GM19023 (cell line): ENCODE results near the gene SMYD3.

Experiments used
- ATAC-seq: cut with Tn5 transposase; IDR thresholded peaks from one replicate; pipeline ENCODE4 v1.9.1; 2021; ENCODE audit warnings: mild to moderate bottlenecking, moderate library complexity; ENCODE audit not compliant: unreplicated experiment

The SMYD3 gene

DNA sequence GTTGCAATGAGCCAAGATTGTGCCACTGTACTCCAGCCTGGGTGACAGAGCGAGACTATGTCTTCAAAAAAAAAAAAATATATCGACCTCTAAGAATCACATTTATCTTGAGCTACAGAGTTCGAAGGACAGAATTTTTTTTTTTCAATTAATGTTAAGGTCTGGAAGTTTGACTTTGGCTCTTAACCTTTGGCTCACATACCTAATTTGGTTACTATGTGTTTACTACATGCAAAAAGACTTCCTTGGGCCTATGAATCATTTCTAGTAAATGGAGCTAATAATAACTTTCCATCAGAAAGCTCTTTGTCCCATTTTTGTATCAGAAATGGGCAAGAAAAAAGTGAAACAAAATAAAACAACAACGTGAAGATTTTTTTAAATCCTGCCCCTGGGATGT, 351.2 kb downstream of the SMYD3 start:
- ATAC-seq = no peak

DNA sequence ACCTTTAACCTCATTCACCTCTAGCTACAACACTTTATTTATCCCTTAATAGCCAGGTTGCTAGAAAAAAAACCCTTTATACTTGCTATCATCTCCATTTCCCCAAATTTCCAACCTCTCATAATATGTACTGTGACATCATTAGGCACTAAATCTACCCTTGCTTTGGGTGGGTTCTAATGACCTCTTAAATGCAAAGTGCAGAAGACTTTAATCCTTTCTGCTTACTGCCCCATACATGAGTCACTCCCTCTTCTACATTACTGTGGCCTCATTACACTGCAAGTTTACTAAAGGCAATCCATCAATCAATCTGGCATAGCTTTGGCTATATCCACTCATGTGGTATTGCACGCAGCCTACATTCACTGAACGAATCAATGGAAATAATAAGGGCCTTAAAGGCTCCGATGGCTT, 353.3 kb downstream of the SMYD3 start:
- no peak for ATAC-seq

DNA sequence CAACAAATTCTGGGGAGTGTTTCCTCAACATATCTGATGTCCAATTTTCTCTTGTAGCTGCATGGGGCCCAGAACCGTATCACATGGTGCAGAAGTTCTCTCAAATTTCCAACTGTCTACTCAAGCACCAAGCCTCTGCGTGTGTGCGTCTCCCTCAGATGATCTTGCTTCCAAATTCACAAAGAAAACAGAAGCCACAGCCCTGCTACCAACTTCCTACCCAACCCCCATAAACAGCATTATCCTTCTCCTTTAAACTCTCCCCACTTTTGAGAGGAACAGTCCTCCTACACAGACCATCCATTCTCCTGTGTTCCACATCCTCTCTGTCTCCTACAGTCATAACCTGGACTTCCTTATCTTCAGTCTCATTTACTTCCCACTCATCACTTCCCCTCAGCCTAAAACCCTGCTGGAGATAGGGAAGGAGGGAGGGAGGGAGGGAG, 354.1 kb downstream of the SMYD3 start:
- no peak for ATAC-seq

DNA sequence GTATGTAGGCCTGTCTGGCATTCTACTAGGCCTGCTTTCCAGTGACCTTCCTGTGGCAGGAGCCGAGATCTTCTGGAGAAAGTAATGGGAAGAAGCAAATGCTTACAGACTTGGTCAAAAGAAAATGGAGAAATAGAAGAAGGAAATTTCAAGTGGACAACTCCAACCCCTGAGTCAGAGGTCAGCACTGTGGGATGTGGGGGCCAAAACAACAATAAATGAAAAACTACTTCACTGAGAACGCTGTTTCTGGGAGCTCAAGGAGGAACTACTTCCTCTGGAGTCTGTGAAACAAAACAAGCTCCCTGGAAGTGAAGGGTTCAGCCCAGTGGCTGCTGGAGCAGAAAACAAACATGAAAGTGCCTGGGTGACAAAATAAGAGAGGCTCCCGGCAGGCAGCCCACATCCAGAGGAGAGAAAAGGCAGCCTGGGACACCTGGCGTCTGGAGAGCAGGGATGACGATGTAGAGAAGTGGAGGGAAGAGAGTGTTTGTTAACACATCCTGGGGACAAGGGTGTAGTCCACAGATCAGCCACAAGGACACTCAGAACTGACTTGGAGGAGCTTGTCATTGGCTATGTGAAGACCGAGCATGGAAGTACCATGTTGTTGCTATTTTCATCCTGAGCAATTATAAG, 355.2 kb downstream of the SMYD3 start:
- no peak for ATAC-seq

DNA sequence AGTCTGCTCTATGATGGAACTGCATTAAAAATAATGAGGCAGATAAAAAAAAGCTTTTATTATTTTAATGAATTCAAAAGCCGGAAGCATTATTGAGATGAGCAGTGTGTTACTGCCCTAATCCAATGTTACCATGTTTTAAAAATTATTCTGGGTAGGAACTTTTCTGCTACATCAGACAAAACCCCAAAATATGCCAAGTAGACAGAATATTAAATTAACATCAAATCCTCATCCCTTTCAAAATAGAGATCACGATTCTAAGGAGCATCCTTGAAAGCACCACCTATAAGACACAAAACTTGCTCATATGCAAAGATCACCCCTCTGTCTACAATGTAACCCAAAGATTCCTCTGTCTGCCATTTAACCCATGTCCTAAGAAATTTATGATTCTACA, 357.5 kb downstream of the SMYD3 start:
- no peak for ATAC-seq

DNA sequence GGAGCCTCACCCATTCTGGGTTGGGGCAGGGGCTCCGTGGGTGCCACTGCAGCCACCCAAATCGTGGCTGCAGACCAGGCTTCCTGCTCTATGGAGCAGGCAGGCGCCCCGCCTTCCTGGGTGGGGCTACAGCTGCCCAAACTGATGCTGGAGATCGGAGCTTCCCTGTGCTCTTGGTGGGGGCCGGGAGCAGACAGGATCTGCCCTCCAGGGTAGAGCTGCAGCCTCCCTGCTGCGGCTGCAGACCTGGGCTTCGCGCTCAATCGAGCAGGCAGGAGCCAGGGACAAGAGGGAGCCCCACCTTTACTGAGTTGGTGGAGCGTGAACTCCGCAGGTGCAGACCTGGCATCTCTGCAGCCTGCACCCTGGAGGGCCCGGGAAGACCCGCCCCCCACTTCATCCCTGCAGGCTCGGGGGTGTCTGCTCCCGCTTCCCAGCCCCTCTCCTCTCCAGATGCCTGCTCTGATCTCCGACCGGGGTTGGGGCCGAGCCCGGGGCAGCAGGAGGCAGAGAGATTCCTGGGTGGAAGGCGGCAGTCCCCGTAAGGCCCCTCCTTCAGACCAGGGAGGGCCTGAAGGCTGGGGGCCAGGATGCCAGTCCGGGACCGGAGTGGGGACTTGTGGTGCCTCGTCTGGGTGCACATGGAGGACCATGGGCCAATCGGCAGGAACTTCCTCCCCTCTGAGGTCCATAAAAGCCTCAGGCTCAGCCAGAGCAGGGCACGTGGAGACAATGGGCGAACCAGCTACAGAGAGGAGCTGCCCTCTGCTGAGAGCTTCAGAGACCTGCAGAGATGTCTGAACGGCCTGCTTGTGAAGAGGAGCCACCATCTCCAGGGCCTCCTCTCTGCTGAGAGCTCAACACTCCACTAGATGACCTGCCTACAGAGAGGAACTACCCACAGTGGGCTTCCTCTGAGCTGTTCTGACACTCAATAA, 359.3 kb downstream of the SMYD3 start:
- ATAC-seq = no peak

DNA sequence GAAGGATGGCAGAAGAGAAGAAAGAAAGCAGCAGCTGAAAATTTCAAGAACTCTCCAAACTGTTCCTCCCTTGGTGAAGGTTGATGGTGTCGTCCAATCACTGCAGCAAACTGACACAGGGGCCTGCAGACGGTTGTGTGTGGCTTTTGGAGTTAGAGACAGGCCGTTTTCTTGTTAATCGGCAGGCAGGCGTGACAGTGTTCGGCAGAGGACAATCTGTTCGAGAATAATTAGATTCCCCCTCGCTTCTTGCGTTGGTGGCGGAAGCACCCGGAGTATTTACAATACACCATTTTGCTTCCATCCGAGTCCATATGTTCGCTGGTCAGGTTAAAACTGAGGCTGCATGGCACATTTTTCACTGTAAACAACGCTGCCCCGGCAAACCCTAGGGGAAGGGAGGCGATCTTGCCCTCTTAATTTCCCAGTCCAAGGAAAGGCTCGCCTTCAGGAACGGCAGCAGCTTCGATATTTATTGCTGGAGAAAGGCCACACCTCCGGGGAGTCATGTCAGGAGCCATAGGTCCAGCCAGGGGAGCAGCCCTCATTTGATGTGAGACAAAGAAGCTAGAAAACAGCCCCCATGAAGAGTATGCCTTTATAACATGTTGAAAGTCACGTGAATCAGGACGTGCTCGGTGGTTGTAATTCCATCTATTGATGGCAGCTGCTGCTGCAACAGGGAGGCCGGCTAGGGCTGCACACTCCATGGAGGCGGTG, 360.1 kb downstream of the SMYD3 start:
- no peak for ATAC-seq

DNA sequence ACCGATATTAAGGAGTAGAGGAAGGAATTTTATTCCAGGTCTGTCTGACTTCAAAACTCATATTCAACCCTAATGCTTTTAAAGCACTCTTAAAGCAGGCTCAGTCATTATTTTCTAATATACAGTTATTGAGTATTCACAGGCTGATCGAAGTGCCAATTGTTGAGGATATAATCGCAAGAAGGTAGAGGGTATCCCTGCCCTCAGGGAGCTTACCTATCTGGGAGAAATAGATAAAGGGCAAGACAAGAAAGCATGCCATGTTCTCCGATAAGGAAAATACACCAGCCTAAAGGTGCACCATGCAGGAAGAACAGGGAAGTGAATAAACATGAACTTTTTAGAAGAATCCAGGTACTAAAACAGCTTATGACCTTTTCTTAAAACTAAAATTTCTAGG, 361.2 kb downstream of the SMYD3 start:
- no peak for ATAC-seq

DNA sequence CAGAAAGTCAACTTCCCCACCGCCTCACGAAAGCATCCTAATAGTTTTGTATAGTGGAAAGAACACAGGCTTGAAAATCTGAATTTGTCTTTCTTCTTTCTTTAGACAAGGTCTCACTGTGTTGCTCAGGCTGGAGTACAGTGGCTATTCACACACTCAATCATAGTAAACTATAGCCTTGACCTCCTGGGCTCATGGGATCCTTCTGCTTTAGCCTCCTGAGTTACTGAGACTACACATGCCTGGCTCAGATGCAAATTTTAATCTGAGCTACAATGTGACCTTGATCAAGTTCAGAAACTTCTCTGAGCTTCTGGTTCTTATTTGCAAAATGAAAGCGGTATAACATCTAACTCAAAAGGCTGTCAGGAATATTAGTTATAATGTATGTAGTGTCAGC, 362.1 kb downstream of the SMYD3 start:
- ATAC-seq = no peak

DNA sequence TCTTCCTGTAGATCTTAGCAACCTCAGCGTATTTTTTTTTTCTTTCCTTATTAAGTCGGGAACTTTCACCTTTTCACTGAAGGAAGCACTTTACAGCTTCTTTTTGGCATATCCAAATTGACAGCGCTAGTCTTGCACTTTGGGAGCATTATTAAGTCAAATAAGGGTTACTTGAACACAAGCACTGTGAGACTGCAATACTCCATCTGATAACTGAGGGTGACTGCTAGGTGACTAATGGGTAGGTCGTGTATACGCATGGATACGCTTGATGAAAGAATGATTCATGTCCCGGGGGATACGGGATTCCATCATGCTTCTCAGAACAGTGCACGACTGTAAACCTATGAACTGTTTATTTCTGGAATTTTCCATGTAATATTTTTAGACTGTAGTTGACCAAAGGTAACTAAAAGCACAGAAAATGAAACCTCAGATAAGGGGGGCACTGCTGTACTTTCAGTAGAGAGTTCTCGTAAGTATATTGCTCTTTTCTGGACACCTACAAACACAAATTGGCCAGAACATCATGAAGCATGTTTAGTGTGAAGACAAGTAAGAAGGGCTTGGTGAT, 364.7 kb downstream of the SMYD3 start:
- ATAC-seq = no peak

DNA sequence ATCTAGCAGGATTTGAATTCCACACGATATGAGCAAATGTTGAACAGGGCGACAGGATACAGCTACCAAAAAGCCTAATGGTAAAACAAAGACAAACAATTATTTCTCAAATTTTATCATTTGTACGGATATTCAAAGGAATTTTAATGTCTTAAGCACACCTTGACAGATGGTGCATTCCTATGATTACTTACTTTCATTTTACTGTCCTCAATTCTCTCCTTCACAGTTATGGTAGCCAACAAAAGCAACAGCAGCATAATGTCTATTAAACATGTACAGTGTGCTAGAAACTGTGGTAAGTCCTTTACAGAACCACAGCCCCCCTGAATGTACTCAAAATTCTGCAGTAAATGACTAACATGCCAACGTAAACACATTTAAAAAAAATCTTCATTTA, 365.8 kb downstream of the SMYD3 start:
- no peak for ATAC-seq

DNA sequence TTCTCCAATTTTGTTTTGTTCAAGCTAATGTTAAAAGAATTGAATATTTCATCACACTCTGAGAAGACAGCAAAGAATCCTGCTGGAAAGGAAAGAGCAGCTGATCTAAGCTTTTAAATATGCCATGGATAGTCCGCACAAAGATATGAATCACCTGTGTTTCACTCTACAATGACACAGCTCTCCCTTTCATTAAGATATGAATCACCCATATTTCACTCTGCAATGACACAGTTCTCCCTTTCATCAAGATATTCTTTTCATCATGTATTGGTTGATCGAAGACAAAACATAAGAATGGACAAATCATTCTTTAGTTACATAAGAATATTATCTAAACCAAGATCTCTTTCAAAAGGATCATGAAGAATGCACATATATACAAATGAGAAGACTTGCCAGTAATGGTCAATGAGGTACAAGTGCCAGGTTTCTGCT, 367.3 kb downstream of the SMYD3 start:
- ATAC-seq = no peak

DNA sequence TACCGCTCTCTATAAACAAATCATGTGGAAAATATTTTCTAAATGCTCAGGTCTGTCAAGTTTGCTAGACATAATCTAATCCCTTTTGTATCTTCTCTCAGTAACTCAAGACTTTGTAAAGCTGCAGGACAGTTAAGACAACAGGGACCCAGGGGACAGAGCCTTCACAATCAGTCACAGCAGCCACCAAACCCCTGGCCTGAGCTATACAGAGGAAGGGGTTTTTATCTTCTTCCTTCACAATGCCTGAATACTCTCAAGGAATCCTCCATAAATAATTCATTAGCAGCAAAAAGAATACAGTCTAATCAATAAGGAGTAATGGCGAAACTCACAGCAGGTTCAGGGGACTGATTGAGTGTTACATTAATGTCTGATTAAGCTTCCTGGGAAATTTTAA, 368.3 kb downstream of the SMYD3 start:
- no peak for ATAC-seq

DNA sequence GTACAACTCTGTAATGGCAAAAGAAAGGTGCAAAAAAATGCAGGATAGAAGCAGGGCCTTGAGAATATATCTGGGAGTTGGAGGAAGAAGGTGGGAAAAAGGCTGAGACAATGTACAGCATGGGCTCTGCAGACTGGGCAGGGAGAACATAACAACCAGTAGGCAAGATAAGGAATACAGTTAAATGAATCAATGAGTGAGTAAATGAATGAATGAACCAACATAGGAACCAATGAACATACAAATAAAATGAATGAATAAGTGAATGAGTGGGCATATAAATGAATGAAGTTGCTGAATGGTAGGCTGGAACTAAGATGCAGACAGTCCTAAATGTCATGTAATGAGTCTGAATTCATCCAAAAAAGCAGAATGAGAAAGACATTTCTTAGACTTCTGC, 370.6 kb downstream of the SMYD3 start:
- ATAC-seq = no peak

DNA sequence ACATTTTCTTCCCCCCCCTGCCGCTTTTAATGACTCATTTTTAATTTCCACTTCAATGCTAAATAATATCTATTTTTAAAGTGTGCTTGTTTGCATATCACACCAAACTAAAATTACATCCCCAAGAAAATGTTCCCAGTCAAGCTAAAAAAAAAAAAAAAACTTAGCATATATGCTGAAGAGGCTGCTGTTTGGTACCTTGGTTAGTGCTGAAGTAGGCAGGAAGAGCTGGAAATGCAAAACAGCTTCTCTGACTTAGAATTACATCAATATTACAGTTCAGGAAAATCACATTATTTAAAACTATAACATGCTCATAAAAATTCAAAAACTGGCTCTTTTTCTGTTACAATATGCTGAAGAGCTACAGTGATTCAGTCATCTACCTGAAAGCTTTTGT, 372.3 kb downstream of the SMYD3 start:
- ATAC-seq = no peak

DNA sequence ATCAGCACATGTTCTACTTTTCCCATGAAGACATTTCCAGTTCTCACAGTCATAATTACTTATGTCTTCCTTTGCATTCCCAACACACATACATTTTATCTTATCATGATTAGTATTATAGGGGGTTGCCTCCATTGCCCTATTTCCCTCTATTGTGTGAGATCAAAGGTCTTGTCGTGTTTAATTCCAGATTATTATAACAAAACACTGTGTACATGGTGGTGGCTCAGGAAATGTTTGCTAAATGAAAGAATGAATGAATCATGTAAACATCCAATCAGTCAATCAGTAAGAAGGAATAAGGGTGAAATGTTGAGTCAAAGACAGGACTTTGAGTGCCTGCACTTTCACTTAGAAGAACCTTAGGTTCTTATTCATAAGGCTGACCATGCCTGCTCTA, 376.0 kb downstream of the SMYD3 start:
- ATAC-seq = no peak

DNA sequence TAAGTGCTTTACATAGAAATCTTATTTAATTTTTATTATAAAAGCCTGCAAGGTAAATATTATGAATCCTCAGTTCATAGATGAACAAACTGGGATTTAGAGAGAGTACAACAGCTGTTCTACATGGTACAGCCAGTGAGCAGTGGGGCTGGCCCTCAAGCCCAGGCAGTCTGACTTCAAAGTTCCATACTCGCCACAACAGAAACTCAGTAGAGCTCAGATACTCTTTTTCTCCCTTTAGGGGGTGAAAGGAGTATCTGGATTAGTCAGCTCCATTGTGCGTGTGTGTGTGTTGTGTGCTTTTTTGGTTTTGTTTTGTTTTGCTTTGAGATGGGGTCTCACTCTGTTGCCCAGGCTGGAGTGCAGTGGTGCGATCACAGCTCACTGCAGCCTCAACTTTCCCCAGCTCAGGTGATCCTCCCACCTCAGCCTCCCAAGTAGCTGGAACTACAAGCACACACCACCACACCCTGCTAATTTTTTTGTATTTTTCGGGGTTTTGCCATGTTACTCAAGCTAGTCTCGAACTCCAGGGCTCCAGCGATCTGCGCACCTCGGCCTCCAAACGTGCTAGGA, 378.5 kb downstream of the SMYD3 start:
- peak; percentile 82 for ATAC-seq

DNA sequence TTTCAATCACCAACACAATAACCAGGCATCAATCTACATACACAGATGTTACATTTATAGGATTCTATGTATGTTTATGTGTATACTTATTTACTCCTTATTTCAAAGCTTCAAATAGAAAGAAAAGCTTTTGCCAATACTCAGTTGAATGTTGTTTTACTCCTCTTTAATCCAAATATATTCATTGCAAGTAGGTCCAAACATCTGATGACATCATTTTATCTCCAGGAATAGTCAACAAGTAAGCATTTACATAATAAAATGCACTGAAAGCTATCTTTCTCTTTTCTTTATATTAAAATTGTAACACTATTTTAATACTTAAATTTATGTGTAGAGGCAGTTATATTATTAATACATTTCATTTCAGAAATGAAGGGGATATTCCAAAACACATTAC, 380.5 kb downstream of the SMYD3 start:
- no peak for ATAC-seq

DNA sequence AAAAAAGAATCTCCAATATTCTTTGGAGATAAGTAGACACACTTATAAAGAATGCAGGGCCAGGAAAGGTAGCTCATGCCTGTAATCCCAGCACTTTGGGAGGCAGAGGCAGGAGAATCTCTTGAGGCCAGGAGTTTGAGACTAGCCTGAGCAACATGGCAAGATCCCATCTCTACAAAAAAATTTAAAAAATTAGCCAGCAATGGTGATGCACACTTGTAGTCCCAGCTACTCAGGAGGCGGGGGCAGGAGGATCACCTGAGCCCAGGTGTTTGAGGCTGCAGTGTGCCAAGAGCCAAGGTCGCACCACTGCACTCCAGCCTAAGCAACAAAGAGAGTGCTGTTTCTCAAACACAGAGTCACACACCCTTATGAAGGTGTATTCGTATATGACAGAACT, 385.0 kb downstream of the SMYD3 start:
- no peak for ATAC-seq

DNA sequence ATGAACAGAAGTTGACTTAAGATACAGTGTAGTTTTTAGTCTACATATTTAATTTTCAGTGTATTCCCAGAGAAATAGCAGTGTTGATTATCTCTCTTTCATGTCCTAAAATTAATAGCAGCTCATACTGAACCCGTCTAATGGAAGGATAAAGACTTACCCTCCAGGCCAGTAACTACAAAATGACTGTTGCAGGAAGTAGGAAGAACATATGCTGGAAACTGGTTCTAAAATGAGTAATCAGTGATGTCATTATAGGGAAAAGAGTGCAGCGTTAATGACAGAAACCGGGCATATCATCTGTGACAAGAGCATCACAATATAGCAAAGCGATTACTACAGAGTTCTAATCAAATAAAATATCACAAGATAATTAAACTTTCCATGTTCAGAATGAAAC, 385.5 kb downstream of the SMYD3 start:
- no peak for ATAC-seq
